NT2/D1 (cell line): ENCODE data around the gene ARPC5.

Experiments
- SUZ12 ChIP-seq: IDR thresholded peaks from 2 replicates; pipeline ENCODE4 v1.6.1; 2011; ENCODE audit not compliant: insufficient read length, insufficient read depth; ENCODE audit errors: extremely low read depth
- YY1 ChIP-seq: IDR thresholded peaks from 2 replicates; pipeline ENCODE4 v1.6.1; 2011; ENCODE audit not compliant: insufficient read length, insufficient read depth

DNA sequence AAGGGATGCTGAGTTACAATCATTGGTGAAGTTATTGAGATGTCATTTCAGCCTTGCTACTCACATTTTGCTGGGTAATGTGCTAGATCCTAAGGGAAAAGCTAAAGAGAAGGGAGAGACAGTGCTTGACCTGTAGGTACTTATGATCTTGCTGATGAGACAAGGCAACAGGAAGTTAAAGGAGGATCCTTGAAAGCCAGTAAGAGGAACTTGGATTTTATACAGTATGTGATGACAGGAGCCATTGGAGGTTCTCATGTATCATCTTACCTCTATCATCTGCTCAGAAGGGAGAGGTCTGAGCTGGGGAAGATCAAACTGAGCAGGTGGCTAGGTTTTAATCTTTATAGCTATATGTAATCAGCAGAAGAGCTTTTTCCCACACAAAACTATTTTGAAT, 11.2 kb upstream of the ARPC5 start:
- no peak for TF ChIP-seq SUZ12
- TF ChIP-seq YY1, result no peak
